Suprapubic skin (tissue), 4 donors: Measurements from ENCODE around the gene FGD5. TPM values are rescaled to one million over a fixed set of nuclear protein-coding genes. Genes with fewer than 3 reads are reported as not detected.

ENCODE experiments used
- DNase-seq, 2 donors: peaks; one replicate each; pipeline ENCODE4 v3.0.0-alpha.2; 2019; ENCODE audit warnings: low spot score in 2 of 2
- H3K27ac ChIP-seq: fragments of 200-600 bp; sonication (generic); one replicate; pipeline ENCODE4 v1.5.1; 2019
- H3K27me3 ChIP-seq: fragments of 200-600 bp; sonication (generic); one replicate; pipeline ENCODE4 v1.5.1; 2019
- H3K36me3 ChIP-seq: fragments of 200-600 bp; sonication (generic); one replicate; pipeline ENCODE4 v1.5.1; 2019
- H3K4me1 ChIP-seq: fragments of 200-600 bp; sonication (generic); one replicate; pipeline ENCODE4 v1.5.1; 2019
- H3K4me3 ChIP-seq: fragments of 200-600 bp; sonication (generic); one replicate; pipeline ENCODE4 v1.5.1; 2019; ENCODE audit warnings: mild to moderate bottlenecking
- H3K9me3 ChIP-seq: fragments of 200-600 bp; sonication (generic); one replicate; pipeline ENCODE4 v1.5.1; 2019
- EP300 ChIP-seq: sonication (generic); formaldehyde crosslinking; IDR thresholded peaks from one replicate; pipeline ENCODE4 v1.6.1; 2017; ENCODE audit warnings: antibody characterized with exemption
- POLR2A ChIP-seq, 2 donors: fragments of 450-650 bp; IDR thresholded peaks; one replicate each; pipeline ENCODE4 v1.6.1; 2017; ENCODE audit warnings: antibody characterized with exemption in 2 of 2, mild to moderate bottlenecking in 2 of 2, moderate library complexity in 2 of 2
- POLR2AphosphoS5 ChIP-seq, 3 donors: sonication (generic); formaldehyde crosslinking; IDR thresholded peaks; one replicate each; pipeline ENCODE4 v1.6.1; 2017; ENCODE audit warnings: antibody characterized with exemption in 3 of 3
- WGBS: methylation state at CpG from one replicate; pipeline ENCODE4 v1.1.5; 2018; 5-methylcytosine and 5-hydroxymethylcytosine counted together
- total RNA-seq, 4 donors: library from RNA; depleted of rRNA; stranded (reverse); fragments of >200 nt; gene quantifications; one replicate each; pipeline ENCODE4 v1.1.0, GENCODE V29; 2016
- TF ChIP-seq, protein P1 (sequence below), 2 donors: fragments of 200-600 bp in 1 of 2; fragments of 450-650 bp in 1 of 2; sonication (generic) in 1 of 2; IDR thresholded peaks; one replicate each; pipeline ENCODE4 v1.5.1; 2016 to 2019; ENCODE audit warnings: antibody characterized with exemption in 2 of 2, mild to moderate bottlenecking in 1 of 2, moderate library complexity in 1 of 2

The FGD5 gene
- total RNA-seq, 4 donors from 2014 or later = 2.8 to 15.5 (median 7.1) TPM

DNA sequence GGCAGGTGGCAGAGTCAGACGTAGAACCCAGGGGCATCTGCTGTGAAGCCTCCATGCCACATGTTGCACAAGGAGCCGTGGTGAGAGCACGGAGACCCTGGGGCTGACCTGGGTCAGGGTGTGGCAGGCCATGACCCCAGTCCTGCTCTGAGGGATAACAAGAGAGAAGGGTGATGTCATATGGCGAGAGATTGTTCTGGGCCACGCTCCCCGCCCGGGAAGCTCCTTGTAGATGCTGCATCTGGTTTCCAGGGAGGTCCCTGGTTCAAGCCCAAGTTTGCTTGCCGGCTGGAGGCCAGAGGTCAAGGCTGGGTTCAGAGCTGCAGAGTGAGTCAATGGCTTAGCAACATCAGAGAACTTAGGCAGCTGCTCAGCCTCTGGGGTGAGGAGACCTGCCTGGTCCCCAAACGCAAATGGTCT, 17.3 kb downstream of the FGD5 start:
- Histone ChIP-seq H3K4me3 (no peak overlapping the region), H3K27ac (peak overlapping the region; percentile 34), H3K9me3 (no peaks in the 10 kb centered on the region), H3K36me3 (no peaks in the 10 kb centered on the region), H3K4me1 (peaks cover 27% of the 10 kb centered on the region), H3K27me3 (no peaks in the 10 kb centered on the region)
- 47% methylated on average over 4 of the region's 9 CpGs for WGBS
- DNase-seq = peak in 1 of 2 donors; percentile 87
- no peak for TF ChIP-seq EP300
- TF ChIP-seq POLR2AphosphoS5 (IDR thresholded peaks at IDR 0.05) = peak in 1 of 3 donors; percentile 10

DNA sequence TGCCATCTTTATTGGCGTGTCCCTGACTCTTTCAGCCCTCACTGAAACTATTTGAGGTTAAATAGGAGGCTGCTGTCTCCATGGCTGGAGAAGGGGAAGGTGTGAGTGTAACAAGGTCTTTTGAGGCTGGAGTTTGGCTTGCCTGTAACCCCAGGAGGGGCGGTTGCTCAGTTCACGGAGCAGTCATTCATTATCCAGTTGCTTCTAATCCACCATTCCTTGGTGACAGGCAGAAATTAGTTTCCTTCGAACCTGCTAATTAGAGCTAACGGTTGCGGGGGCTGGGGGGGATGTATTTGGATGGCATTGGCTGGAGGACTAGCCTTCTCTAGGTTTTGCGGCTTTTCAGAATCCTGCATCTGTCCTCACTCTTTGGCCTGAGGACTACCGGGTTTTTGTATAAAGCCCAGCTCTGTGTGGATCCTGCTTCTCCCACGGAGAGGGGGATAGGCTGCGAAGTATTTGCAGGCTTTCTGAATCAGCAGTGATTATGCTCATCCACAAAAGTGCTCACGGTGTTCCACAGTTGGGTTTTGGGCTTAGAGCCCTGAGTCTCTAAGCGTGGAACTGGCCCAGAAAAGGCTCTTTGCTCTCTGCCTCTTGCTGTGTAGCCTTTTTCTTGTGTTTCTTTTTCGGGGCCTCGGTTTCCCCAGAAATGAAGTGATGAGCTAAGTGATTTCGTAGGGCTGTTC, 18.6 kb downstream of the FGD5 start:
- no peaks in the 10 kb centered on the region for H3K9me3 ChIP-seq
- TF ChIP-seq POLR2AphosphoS5 (IDR thresholded peaks at IDR 0.05) = no peak
- TF ChIP-seq, protein P1, sequence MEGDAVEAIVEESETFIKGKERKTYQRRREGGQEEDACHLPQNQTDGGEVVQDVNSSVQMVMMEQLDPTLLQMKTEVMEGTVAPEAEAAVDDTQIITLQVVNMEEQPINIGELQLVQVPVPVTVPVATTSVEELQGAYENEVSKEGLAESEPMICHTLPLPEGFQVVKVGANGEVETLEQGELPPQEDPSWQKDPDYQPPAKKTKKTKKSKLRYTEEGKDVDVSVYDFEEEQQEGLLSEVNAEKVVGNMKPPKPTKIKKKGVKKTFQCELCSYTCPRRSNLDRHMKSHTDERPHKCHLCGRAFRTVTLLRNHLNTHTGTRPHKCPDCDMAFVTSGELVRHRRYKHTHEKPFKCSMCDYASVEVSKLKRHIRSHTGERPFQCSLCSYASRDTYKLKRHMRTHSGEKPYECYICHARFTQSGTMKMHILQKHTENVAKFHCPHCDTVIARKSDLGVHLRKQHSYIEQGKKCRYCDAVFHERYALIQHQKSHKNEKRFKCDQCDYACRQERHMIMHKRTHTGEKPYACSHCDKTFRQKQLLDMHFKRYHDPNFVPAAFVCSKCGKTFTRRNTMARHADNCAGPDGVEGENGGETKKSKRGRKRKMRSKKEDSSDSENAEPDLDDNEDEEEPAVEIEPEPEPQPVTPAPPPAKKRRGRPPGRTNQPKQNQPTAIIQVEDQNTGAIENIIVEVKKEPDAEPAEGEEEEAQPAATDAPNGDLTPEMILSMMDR (IDR thresholded peaks at IDR 0.05) = no peak
- TF ChIP-seq EP300 = no peak
- 65% methylated on average over 14 of the region's 15 CpGs for WGBS
- H3K4me3 ChIP-seq = no peak overlapping the region
- H3K4me1 ChIP-seq = peaks cover 37% of the 10 kb centered on the region
- H3K36me3 ChIP-seq = no peaks in the 10 kb centered on the region
- no peak for DNase-seq
- peaks cover 3% of the 10 kb centered on the region for H3K27me3 ChIP-seq
- peak overlapping the region; percentile 16 for H3K27ac ChIP-seq

DNA sequence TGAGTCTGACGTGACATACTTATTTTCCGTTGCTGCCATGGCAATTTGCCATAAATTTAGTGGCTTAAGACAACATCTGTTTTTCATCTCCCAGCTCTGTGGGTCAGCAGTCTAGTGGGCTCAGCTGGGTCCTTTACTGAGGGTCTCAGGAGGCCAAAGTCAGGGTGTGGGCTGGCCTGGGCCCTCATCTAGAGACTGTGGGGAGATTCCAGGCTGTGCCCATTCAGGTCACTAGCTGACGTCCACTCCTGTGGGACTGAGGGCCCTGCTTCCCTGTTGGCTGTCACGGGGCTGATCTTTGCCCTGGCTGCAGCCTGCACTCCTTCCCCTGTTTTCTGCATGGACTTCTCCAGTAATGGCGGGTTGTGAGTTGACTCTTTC, 19.1 kb downstream of the FGD5 start:
- H3K27ac ChIP-seq = peak overlapping the region; percentile 16
- no peak for TF ChIP-seq EP300
- TF ChIP-seq, protein P1 (IDR thresholded peaks at IDR 0.05) = no peak
- no peak for TF ChIP-seq POLR2A (IDR thresholded peaks at IDR 0.05)
- no peak for TF ChIP-seq POLR2AphosphoS5 (IDR thresholded peaks at IDR 0.05)
- H3K4me3 ChIP-seq = no peak overlapping the region
- H3K4me1 ChIP-seq = peaks cover 41% of the 10 kb centered on the region
- 43% methylated on average over 3 of the region's 5 CpGs for WGBS
- DNase-seq = no peak
- H3K36me3 ChIP-seq = no peaks in the 10 kb centered on the region
- H3K9me3 ChIP-seq = no peaks in the 10 kb centered on the region
- H3K27me3 ChIP-seq = peaks cover 3% of the 10 kb centered on the region

DNA sequence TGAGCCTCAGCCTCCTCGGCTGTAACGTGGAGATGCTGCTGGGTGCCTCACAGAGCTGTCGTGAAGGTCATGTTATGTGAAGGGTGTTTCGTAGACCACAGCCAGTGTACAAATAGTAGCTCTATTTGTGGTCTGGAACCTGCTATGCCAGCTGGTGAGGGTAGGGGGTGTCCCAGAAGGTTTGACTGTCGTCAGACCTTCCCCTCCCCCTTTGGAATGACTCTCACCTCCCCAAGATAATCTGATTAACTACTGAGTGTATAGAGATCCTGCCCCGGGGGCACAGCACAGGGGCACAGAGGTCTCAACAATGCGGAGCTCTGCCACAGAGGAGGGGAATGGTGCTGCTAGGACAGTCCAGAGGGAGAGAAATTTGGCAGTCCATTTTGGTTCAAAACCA, 20.5 kb downstream of the FGD5 start:
- TF ChIP-seq, protein P1 (IDR thresholded peaks at IDR 0.05) = no peak
- no peak for TF ChIP-seq POLR2AphosphoS5 (IDR thresholded peaks at IDR 0.05)
- TF ChIP-seq POLR2A (IDR thresholded peaks at IDR 0.05) = no peak
- no peak for TF ChIP-seq EP300
- Histone ChIP-seq H3K4me3 (no peak overlapping the region), H3K27ac (no peak overlapping the region), H3K4me1 (peaks cover 41% of the 10 kb centered on the region), H3K27me3 (peaks cover 3% of the 10 kb centered on the region), H3K9me3 (no peaks in the 10 kb centered on the region), H3K36me3 (no peaks in the 10 kb centered on the region)
- 69% methylated on average over 7 of the region's 7 CpGs for WGBS
- peak in 1 of 2 donors; percentile 19 for DNase-seq

DNA sequence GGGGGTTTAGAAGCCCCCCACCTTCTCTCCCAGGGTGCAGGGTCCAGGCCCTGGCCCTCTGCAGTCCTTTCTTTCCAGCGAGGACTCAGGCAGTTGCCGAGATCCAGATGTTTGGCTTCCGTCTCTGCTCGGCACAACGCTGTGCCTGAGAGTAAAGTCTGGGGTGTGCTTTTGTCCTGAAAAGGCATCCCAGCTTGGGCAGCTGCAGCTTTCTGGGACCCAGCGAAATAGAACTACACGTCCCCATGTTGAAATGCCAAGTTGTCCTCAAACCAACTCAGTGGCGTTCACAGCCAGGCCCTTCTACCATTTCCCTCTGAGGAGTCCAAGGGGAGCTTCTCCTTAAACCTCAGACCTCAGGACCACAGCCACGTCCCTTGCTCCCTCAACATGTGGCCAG, 23.1 kb downstream of the FGD5 start:
- 41% methylated on average over 4 of the region's 9 CpGs for WGBS
- peaks cover 3% of the 10 kb centered on the region for H3K27me3 ChIP-seq
- peaks cover 43% of the 10 kb centered on the region for H3K4me1 ChIP-seq
- no peaks in the 10 kb centered on the region for H3K9me3 ChIP-seq
- peak in 1 of 2 donors; percentile 40 for DNase-seq
- H3K27ac ChIP-seq = peak overlapping the region; percentile 66
- no peaks in the 10 kb centered on the region for H3K36me3 ChIP-seq
- H3K4me3 ChIP-seq = no peak overlapping the region
- no peak for TF ChIP-seq POLR2A (IDR thresholded peaks at IDR 0.05)
- no peak for TF ChIP-seq EP300
- TF ChIP-seq, protein P1 (IDR thresholded peaks at IDR 0.05) = no peak
- no peak for TF ChIP-seq POLR2AphosphoS5 (IDR thresholded peaks at IDR 0.05)

DNA sequence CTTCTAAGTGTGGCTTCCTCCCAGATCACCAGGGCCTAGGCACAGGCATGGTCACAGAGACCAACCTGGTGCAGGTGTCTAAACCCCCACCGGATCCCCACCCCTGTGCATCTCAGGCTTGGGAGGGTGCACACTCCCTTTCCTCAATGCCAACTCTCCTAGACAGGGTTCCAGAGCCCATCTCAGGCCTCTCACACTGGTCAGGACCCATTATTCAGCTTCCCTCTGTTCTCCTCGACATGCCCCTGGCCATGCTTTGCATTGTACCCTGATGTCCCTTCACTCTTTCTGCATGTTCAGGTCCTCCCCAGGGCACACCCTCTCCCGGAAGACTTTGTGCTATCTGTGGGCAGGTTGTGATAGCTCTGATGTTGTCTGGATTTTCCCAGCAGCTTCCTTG, 23.5 kb downstream of the FGD5 start:
- DNase-seq = peak in 1 of 2 donors; percentile 36
- WGBS = 91% methylated on average over 3 of the region's 3 CpGs
- Histone ChIP-seq H3K27me3 (peaks cover 3% of the 10 kb centered on the region), H3K36me3 (no peaks in the 10 kb centered on the region), H3K27ac (peak overlapping the region; percentile 66), H3K9me3 (no peaks in the 10 kb centered on the region), H3K4me3 (no peak overlapping the region), H3K4me1 (peaks cover 43% of the 10 kb centered on the region)
- TF ChIP-seq POLR2AphosphoS5 (IDR thresholded peaks at IDR 0.05) (no peak), POLR2A (IDR thresholded peaks at IDR 0.05) (no peak), EP300 (no peak)
- TF ChIP-seq, protein P1 (IDR thresholded peaks at IDR 0.05) = no peak
